ENCODE data around the gene NDP.

Gene NDP, protein sequence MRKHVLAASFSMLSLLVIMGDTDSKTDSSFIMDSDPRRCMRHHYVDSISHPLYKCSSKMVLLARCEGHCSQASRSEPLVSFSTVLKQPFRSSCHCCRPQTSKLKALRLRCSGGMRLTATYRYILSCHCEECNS

DNA sequence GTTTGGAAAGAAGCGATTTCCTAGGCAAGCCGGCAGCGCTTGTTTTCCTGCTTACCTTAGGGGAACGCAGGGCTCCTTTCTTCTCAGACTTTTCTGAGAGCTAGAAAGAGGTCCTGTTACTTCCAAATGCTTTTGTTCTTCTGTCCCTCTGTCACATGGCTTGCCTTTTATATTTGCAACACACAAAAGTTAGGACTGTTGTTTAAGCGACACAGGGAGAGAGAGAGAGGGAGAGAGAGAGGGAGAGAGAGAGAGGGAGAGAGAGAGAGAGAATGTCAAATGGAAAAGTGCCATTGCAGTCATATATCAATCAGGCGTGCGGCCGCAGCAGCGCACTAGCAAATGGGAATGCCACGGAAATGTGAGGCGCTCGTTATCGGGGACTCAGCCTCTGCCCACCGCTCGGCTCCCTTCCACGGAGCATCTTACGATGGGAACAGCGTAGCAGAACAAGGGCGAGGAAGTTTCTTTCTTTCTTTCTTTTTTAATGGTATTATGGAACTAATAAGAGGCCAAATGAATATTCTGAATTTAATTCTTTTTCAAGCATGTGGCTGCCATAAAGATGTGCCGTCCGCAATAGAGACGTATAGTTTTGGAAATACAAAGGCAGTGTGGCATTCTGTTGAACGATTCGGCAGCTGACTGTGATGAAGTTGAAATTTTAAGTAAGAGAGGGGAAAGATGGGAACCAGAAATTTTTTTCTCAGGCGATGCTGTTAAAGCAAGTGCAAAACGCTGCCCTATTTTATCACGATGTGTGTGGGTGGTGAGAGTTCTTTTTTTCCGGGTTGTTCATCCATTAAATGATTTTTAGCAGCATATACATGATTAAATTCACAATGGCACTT is at the start of gene NDP:
Gene NDP (minus strand): TSS at position 142 of the 851 bp plus-strand sequence. CDS start 14,745 bp downstream, outside the sequence.
- Mint-ChIP-seq H3K27ac (no peak within 1 kb of the TSS), H3K36me3 (ENCODE audit: low read depth) (no peaks in the 10 kb centered on the region), H3K4me3 (peak within 1 kb of the TSS; percentile 72), H3K27me3 (ENCODE audit: low read depth) (peaks cover 30% of the 10 kb centered on the region), H3K9me3 (no peaks in the 10 kb centered on the region), H3K4me1 (ENCODE audit: low read depth) (peaks cover 2% of the 10 kb centered on the region)

DNA sequence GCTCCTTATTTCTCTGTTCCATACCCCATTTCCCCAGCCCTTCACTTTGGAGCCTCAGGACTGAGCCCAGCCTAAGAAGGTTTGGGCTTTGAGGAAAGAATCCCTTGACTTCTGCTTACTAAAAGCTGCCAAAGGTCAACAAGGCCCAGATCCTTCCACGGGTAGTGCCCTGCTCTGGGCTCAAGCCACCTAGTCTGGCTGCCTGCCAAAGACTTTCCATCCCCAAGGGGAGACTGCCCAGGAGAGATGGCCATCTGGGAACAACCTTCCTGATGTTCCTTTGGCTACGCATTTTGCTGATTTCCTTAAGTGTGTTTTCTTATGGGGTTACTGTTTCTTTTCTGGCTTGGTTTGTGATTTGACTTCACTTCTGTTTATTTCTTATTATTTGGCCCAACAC is 49.8 kb upstream of the NDP start:
- Mint-ChIP-seq H3K36me3 (ENCODE audit: low read depth) (no peaks in the 10 kb centered on the region), H3K4me3 (no peak overlapping the region), H3K27ac (no peak overlapping the region), H3K27me3 (ENCODE audit: low read depth) (no peaks in the 10 kb centered on the region), H3K4me1 (ENCODE audit: low read depth) (no peaks in the 10 kb centered on the region), H3K9me3 (no peaks in the 10 kb centered on the region)

DNA sequence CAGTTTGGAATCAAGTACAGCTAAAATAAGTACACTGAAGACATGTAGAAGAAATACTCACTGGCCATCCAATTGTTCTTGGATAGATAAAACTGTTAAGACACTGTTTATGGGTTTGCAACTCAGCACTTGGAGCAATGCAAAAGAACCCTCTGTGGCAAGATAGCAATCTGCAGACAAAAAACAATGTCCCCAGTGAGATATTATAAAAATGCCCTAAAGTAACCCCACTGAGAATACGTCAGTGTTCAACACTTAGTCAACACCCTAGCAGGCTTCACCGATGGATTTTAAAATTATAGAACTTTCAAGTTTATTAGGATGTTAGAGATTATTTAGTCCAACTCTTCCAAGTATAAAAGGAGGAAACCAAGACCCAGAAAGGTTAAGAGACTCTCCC is 47.5 kb upstream of the NDP start:
- Mint-ChIP-seq H3K27ac (no peak overlapping the region), H3K4me1 (ENCODE audit: low read depth) (no peaks in the 10 kb centered on the region), H3K27me3 (ENCODE audit: low read depth) (no peaks in the 10 kb centered on the region), H3K4me3 (no peak overlapping the region), H3K36me3 (ENCODE audit: low read depth) (no peaks in the 10 kb centered on the region), H3K9me3 (no peaks in the 10 kb centered on the region)

DNA sequence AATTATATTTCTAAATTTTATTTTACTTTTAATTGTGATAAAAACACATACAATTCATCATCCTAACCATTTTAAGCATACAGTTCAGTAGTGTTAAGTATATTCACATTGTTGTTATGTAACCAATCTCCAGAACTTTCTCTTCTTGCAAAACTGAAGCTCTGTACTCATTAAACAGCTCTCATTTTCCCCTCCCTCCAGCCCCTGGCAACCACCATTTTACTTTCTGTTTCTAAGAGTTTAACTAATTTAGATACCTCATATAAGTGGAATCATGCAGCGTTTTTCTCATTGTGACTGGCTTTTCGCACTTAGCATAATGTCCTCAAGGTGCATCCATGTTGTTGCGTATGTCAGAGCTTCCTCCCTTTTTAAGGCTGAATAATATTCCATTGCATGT is 46.7 kb upstream of the NDP start:
- Mint-ChIP-seq H3K27ac (no peak overlapping the region), H3K9me3 (no peaks in the 10 kb centered on the region), H3K27me3 (ENCODE audit: low read depth) (no peaks in the 10 kb centered on the region), H3K36me3 (ENCODE audit: low read depth) (no peaks in the 10 kb centered on the region), H3K4me3 (no peak overlapping the region), H3K4me1 (ENCODE audit: low read depth) (no peaks in the 10 kb centered on the region)

DNA sequence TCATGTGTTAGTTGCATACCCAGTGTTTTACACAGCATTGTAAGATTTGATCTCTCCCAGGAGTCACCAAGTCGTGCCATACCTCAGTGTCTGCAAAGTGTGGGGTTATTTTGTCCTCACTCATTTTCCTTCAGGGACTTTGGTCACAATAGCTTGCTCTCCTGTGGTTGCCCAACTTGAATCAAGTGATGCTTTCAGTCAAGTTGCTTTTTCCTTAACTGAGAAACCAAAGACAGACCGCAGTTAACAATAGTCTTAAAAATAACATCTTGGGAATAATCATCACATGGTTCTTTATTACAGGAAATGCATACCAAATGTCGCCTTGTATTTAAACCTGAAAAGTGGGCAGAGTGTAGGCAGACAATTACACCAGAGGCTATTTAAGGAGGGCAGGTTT is 44.5 kb upstream of the NDP start:
- H3K4me3 Mint-ChIP-seq: no peak overlapping the region
- H3K36me3 Mint-ChIP-seq (ENCODE audit: low read depth): no peaks in the 10 kb centered on the region
- peaks cover 2% of the 10 kb centered on the region for H3K4me1 Mint-ChIP-seq (ENCODE audit: low read depth)

DNA sequence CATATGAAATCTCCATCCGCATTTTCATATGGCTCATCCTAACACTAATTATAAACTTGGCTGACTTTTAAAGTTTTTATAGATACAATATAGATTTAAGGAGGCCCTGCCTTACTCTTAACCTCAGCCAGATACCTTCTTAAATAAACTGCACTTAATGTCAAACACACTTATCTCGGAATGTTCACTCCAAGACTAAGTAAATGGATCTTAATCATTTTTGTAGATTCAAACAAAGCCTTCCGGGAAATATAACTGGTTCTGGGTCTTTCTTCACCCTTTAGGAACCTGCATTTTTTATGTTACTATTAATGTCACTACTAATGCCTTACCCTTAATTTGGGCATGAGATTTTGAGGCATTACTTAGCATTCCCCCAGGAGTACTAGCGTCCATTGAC is 43.7 kb upstream of the NDP start:
- H3K36me3 Mint-ChIP-seq (ENCODE audit: low read depth): no peaks in the 10 kb centered on the region
- no peak overlapping the region for H3K4me3 Mint-ChIP-seq
- H3K27ac Mint-ChIP-seq: no peak overlapping the region
- no peaks in the 10 kb centered on the region for H3K9me3 Mint-ChIP-seq
- H3K27me3 Mint-ChIP-seq (ENCODE audit: low read depth): peaks cover 1% of the 10 kb centered on the region
- H3K4me1 Mint-ChIP-seq (ENCODE audit: low read depth): peaks cover 4% of the 10 kb centered on the region

More for the DNA sequence above, 44.5 kb upstream of the NDP start:
- Mint-ChIP-seq H3K27ac (no peak overlapping the region), H3K27me3 (ENCODE audit: low read depth) (no peaks in the 10 kb centered on the region), H3K9me3 (no peaks in the 10 kb centered on the region)

DNA sequence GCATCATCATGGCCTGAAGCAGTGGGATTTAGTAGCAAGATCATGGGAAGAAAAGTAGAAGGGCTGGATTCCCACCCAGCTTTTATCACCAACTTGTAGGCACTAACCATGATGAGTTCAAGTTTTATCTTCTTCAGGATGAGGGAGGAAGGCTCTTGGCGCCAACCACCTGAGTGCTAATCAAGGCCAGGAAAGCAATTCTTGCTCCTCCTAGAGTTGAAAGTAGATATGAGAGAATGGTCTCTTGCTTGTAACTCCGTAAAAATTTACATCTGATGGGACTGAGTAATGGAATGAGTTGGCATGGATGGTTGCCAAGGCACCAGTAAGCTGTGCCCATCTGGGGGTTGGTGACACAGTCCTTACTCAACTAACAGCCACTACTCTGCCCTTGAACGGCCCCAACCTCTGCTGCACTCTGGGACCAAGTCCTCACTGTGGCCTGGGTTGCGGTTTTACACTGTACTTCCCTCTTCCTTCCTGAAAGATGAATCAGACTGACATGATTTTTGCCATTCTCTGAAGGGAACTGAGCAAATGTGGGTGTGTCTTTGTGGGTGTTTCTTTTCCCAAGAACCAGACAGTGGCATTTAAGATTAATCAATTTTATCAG is 39.4 kb upstream of the NDP start:
- no peak overlapping the region for H3K4me3 Mint-ChIP-seq
- H3K4me1 Mint-ChIP-seq (ENCODE audit: low read depth): peaks cover 4% of the 10 kb centered on the region
- no peak overlapping the region for H3K27ac Mint-ChIP-seq

DNA sequence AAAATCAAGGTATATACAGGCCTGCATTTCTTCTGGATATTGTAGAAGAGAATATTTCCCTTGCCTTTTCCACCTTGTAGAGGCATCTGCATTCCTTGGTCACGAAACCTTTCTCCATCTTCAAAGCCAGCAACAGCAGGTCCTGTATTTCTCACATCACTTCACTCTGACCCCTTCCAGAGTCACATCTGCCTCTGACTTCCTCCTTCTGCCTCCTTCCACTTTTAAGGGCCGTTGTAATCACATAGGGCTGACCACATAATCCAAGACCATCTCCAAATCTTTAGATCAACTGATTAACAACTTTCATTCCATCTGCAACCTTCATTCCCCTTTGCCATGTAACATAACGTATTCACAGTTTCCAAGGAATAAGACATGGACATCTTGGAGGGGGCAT is 38.3 kb upstream of the NDP start:
- Mint-ChIP-seq H3K4me1 (ENCODE audit: low read depth) (peaks cover 4% of the 10 kb centered on the region), H3K4me3 (no peak overlapping the region), H3K27ac (no peak overlapping the region), H3K9me3 (no peaks in the 10 kb centered on the region), H3K27me3 (ENCODE audit: low read depth) (peaks cover 9% of the 10 kb centered on the region), H3K36me3 (ENCODE audit: low read depth) (no peaks in the 10 kb centered on the region)

More for the DNA sequence above, 39.4 kb upstream of the NDP start:
- H3K36me3 Mint-ChIP-seq (ENCODE audit: low read depth): no peaks in the 10 kb centered on the region
- peaks cover 9% of the 10 kb centered on the region for H3K27me3 Mint-ChIP-seq (ENCODE audit: low read depth)
- no peaks in the 10 kb centered on the region for H3K9me3 Mint-ChIP-seq

DNA sequence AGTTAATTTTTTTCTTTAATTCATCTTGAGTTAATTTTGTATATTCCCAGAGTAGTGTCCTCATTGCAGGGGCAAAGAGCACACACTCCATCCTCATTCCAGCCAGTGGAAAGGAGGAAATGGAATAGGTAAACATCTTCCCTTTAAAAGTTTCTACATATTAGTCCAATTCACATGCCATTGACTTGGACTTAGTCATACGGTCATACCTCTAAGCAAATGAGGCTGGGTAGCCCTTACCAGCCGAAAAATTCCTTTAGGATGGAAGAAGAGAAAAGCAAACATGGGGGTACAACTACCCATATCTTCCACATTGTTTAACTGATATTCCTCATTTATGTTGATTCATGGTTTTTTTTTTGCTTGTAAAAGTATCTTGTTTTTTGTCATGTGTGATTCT is 37.4 kb upstream of the NDP start:
- Mint-ChIP-seq H3K4me3 (no peak overlapping the region), H3K27me3 (ENCODE audit: low read depth) (peaks cover 9% of the 10 kb centered on the region), H3K27ac (no peak overlapping the region), H3K9me3 (no peaks in the 10 kb centered on the region), H3K4me1 (ENCODE audit: low read depth) (peaks cover 4% of the 10 kb centered on the region), H3K36me3 (ENCODE audit: low read depth) (no peaks in the 10 kb centered on the region)

DNA sequence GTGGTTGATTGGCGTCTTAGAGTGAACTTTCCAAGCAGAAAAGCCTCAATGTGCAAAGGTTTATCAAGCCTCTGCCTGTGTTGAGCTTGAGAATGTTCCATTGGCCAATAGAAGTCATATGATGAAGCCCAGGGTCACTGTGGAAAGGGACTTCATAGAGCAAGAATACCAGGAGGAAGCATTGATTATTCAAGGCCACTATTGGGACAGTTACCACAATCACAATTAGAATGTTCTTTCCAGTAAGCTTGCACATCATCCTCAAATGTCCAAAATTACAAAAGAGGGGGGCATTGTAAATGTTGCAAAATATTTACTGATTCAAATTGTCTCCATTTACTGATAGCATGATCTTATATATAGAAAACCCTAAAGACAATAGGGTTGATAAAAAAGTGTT is 32.9 kb upstream of the NDP start:
- Mint-ChIP-seq H3K4me1 (ENCODE audit: low read depth) (no peaks in the 10 kb centered on the region), H3K4me3 (no peak overlapping the region), H3K27me3 (ENCODE audit: low read depth) (peaks cover under 1% of the 10 kb centered on the region)

DNA sequence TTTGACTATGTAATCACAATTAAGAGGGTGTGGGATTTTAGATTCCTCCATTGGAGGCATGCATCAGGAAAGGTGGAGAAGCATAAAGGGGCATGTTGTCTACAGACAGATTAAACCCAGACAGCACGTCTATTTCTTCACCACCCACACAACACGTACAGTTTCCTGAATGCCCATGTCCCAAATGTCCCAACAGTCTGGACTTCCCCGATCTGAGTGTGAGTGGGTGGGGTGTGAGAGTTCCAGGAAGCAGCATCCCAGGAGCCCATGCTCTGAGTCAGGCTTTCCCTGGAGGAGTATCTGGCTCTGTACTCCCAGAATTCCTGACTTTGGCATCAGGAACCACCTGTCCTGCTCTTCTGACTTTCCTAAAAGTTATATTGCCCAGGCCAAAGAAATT is 30.8 kb upstream of the NDP start:
- Mint-ChIP-seq H3K4me3 (no peak overlapping the region), H3K4me1 (ENCODE audit: low read depth) (no peaks in the 10 kb centered on the region), H3K27ac (no peak overlapping the region), H3K27me3 (ENCODE audit: low read depth) (no peaks in the 10 kb centered on the region), H3K36me3 (ENCODE audit: low read depth) (no peaks in the 10 kb centered on the region), H3K9me3 (no peaks in the 10 kb centered on the region)

More for the DNA sequence above, 32.9 kb upstream of the NDP start:
- no peaks in the 10 kb centered on the region for H3K9me3 Mint-ChIP-seq
- H3K27ac Mint-ChIP-seq: no peak overlapping the region
- no peaks in the 10 kb centered on the region for H3K36me3 Mint-ChIP-seq (ENCODE audit: low read depth)

DNA sequence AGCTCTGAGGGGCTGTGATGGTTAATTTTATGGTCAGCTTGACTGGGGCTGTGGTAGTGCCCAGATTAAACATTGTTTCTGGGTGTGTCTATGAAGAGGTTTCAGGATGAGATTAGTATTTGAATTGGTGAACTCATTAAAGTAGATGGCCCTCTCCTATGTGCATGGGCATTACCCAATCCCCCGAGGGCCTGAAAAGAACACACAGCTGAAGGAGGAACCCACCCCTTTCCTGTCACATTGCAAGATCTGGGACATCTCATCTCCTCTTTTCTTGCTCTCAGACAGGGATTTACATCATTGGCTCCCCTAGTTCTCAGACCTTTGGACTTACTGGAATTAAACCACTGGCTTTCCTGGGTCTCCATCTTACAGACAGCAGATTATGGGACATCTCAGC is 29.4 kb upstream of the NDP start:
- H3K4me1 Mint-ChIP-seq (ENCODE audit: low read depth): no peaks in the 10 kb centered on the region
- H3K4me3 Mint-ChIP-seq: no peak overlapping the region
- H3K9me3 Mint-ChIP-seq: peaks cover 1% of the 10 kb centered on the region
- no peaks in the 10 kb centered on the region for H3K27me3 Mint-ChIP-seq (ENCODE audit: low read depth)
- no peaks in the 10 kb centered on the region for H3K36me3 Mint-ChIP-seq (ENCODE audit: low read depth)
- H3K27ac Mint-ChIP-seq: no peak overlapping the region

DNA sequence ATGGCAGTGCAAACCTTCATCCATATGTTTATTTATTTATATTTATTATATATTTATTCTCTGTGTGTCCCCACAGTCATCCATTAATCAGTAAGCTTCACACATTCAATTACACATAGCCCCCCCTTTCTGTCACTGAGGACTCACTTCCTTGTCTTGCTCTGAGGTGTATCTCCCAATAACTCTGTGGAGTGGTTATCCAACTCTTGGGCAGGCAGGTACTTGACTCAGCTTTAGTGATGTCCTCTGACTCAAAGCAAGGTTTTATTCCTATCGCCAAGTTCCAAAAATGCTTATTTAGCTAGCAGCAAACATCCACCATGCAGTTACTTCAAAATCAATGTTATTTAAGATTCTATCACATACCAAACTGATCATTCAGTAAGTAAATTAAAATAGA is 25.2 kb upstream of the NDP start:
- no peak overlapping the region for H3K27ac Mint-ChIP-seq

DNA sequence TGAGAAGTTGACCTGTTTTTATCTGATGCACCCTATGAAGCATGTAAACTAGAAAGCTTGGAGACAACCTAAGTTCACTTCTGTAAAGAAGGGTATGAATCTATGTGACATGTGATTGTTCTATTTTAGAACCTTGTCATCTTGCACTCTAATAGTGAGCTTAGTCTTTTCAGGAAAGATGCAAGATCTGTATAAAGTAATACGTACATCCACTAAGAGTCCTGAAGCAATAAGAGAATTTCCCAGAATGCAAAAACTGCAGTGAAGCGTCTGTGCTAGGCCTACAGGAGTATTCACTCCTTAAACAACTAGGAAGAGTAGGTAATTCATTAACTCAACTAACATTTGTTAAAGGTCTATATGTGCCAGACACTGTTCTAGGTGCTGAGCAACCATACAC is 23.3 kb upstream of the NDP start:
- H3K27me3 Mint-ChIP-seq (ENCODE audit: low read depth): no peaks in the 10 kb centered on the region
- H3K36me3 Mint-ChIP-seq (ENCODE audit: low read depth): no peaks in the 10 kb centered on the region
- no peaks in the 10 kb centered on the region for H3K4me1 Mint-ChIP-seq (ENCODE audit: low read depth)
- peaks cover 3% of the 10 kb centered on the region for H3K9me3 Mint-ChIP-seq
- H3K4me3 Mint-ChIP-seq: no peak overlapping the region
- H3K27ac Mint-ChIP-seq: no peak overlapping the region

More for the DNA sequence above, 25.2 kb upstream of the NDP start:
- Mint-ChIP-seq H3K36me3 (ENCODE audit: low read depth) (no peaks in the 10 kb centered on the region), H3K4me1 (ENCODE audit: low read depth) (no peaks in the 10 kb centered on the region), H3K9me3 (peaks cover 3% of the 10 kb centered on the region), H3K4me3 (no peak overlapping the region), H3K27me3 (ENCODE audit: low read depth) (no peaks in the 10 kb centered on the region)

DNA sequence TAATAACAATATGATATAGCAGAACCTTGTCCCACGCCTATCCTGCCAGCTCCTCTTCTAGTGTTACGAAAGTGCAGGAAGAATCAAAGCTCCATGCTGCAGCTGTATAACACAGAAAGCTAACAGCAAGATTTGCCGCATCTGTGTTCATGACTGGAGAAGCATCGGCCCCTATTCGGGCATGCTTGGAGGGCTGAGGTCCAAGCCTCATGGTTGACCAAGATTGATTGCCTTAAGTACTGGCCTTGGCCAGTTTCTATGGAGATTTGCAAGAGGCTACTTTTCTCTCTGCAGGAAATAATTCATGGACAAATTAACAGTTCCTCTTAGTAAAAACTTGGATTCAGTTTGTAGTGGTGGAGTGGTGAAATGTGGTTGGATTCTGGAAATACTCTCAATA is 12.9 kb upstream of the NDP start:
- Mint-ChIP-seq H3K36me3 (ENCODE audit: low read depth) (no peaks in the 10 kb centered on the region), H3K4me1 (ENCODE audit: low read depth) (no peaks in the 10 kb centered on the region), H3K27ac (no peak overlapping the region), H3K27me3 (ENCODE audit: low read depth) (no peaks in the 10 kb centered on the region), H3K4me3 (no peak overlapping the region), H3K9me3 (no peaks in the 10 kb centered on the region)
